ENCODE results near the gene TSEN34. TPM values are rescaled to one million over a fixed set of nuclear protein-coding genes. Genes with fewer than 3 reads are reported as not detected.
A peak's percentile ranks its signal among the peaks of the same experiment; 100 is the strongest.
"Not testable (repeated sequence)": the region's sequence is repeated elsewhere in the genome, so short reads cannot be mapped to it uniquely, and the experiment has no call there.

The TSEN34 gene
- total and polyA plus RNA-seq, 3 experiments from 2014 or later, result 22.4 to 38.2 (median 24.6) TPM

DNA sequence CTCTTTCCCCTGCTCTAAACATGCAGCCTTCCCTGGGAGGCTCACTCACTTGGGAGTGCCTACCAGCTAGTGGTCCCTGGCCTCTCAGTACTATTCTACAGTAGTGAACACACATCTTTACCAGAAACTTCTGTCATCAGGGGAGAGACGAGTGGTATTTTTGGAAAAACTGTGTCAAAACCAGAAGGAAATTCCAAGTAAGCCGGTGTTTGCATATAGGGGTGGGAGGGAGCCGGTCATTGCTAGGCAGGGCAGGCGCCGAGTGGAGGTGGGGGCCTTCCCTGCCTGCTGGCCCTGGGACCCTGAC is 16.5 kb downstream of the TSEN34 start:
- Mint-ChIP-seq H3K27ac (peak overlapping the region; percentile 34 to 89 (median 62)), H3K9me3 (no peaks in the 10 kb centered on the region), H3K27me3 (no peaks in the 10 kb centered on the region), H3K36me3 (peaks cover 0 to 63% (median 11%) of the 10 kb centered on the region in 3 donors), H3K4me1 (peaks cover 64 to 89% (median 75%) of the 10 kb centered on the region in 3 donors), H3K4me3 (peak overlapping the region in 3 of 7 donors; percentile 3 to 56 (median 28))
- POLR2A ChIA-PET, result no interaction called here
- no peaks in the 10 kb centered on the region for H3K9me3 ChIP-seq (ENCODE audit: low read length)
- H3K4me3 ChIP-seq (ENCODE audit: low read length), result no peak overlapping the region
- peaks cover 86% of the 10 kb centered on the region for H3K4me1 ChIP-seq (ENCODE audit: insufficient read depth, low read length)
- CTCF ChIA-PET, result interaction anchor here (1.2 to 2.1 kb wide), 2 partner anchors 19 to 35 kb away, joined by 4 to 5 read pairs; partner anchors contain the start of genes MBOAT7 and TMC4
- no peak for DNase-seq
- H3K27me3 ChIP-seq (ENCODE audit: insufficient read depth, low read length, poor library complexity, severe bottlenecking), result no peaks in the 10 kb centered on the region
- peaks cover 49% of the 10 kb centered on the region for H3K36me3 ChIP-seq (ENCODE audit: insufficient read depth, low read length)
- H3K27ac ChIP-seq (ENCODE audit: low read depth, low read length), result peak overlapping the region; percentile 14

DNA sequence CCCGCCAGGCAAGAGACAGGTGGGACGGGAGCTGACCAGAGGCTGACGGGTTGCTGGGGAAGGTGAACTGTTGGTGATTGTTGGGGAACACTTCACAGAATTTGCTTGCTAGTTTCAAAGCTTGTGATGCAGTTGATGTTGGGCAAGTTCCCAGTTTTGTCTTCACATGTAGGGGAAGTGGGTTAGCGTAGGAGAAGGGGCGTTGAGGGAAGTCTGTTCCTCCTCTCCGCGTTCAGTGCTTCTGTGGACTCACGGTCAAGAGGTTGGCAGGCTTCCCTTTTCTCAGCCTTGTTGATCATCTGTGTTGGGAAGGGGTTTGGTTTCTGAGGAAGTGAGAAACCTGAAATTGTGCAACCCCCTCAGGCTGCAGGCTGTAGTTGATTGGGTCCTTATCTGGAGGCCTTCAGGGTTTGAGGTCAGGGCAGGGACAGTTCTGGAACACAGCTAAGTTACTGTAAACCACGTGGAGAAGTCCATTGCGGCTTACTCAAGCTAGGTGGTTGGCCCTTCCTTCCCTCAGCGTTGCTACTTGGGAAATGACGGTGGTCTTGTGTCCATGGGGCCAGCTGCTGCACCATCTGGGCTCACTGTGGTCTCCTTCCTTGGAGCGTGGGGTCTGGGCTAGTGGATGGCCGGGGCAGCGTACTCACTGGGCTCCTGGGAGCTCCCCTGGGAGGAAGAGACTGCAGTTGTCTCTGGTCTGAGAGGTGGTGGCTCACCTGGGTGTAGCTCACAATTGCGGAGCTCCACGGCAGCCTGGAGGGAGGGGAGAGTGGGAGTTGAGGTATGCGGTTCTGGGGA is 17.1 kb downstream of the TSEN34 start:
- Mint-ChIP-seq H3K4me1 (peaks cover 58 to 83% (median 70%) of the 10 kb centered on the region in 3 donors), H3K9me3 (no peaks in the 10 kb centered on the region), H3K27ac (peak overlapping the region; percentile 34 to 94 (median 69)), H3K4me3 (peak overlapping the region; percentile 0 to 63 (median 32)), H3K27me3 (no peaks in the 10 kb centered on the region), H3K36me3 (peaks cover 0 to 58% (median 6%) of the 10 kb centered on the region in 3 donors)
- CTCF ChIA-PET, result interaction anchor here (1.2 kb wide), 1 partner anchor 35 kb away, joined by 4 read pairs; the partner anchor contains the start of gene TMC4
- Histone ChIP-seq H3K27me3 (ENCODE audit: insufficient read depth, low read length, poor library complexity, severe bottlenecking) (no peaks in the 10 kb centered on the region), H3K4me1 (ENCODE audit: insufficient read depth, low read length) (peaks cover 80% of the 10 kb centered on the region), H3K27ac (ENCODE audit: low read depth, low read length) (peak overlapping the region; percentile 57), H3K36me3 (ENCODE audit: insufficient read depth, low read length) (peaks cover 43% of the 10 kb centered on the region), H3K4me3 (ENCODE audit: low read length) (no peak overlapping the region), H3K9me3 (ENCODE audit: low read length) (no peaks in the 10 kb centered on the region)
- POLR2A ChIA-PET, result interaction anchor here (1.1 kb wide), 1 partner anchor 71 kb away, joined by 3 read pairs; the partner anchor contains the start of gene CNOT3
- DNase-seq, result peak in 1 of 5 donors; percentile 42

DNA sequence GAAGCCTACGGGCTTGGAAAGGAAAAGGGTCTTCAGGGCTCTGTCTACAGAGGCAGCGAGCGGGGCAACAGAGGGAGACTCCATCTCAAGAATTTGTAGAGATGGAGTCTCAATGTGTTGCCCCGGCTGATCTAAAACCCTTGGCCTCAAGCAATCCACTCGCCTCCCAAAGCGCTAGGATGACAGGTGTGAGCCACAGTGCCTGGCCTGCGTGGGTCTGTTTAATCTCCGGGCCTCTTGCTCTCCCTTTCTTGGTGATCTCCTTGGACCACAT is 17.6 kb downstream of the TSEN34 start:
- peak overlapping the region; percentile 57 for H3K27ac ChIP-seq (ENCODE audit: low read depth, low read length)
- no peak for DNase-seq

DNA sequence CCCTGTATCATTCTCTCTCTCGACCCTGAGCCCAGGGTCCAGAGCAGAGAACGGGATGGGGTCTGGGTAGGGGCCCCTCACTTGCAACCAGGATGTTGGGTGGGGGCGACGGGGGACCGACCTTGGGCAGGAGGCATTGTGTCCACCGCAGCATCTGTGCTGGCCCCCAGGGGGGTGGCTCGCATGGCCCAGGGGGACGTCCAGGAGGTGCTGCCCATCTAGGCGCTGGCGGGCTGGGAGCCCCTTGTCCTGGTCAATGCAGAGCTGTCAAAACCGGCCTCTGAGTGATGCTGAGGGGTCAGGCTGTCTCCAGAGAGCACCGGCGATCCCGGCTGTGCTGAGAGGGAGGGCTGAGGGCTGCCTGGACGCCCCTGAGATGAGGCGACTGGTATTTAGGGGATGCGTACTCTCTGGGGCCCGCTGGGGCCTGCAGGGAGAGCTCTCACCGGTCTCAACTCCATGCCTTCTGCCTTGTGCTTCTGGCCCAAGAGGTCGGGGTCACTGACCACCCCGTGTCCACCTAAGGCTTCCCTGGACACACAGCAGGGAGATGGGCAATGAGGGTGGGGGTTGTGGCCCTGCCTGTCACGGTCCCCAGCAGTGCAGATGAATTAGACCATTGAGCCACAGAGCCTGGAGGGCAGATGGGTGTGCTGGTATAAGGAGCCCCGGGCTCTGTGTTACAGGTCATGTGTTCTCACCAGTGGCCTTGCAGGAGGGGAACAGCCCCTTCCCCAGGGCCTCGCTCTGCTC is 18.1 kb downstream of the TSEN34 start:
- Mint-ChIP-seq H3K4me1 (peaks cover 50 to 72% (median 59%) of the 10 kb centered on the region in 3 donors), H3K27me3 (no peaks in the 10 kb centered on the region), H3K27ac (peak overlapping the region; percentile 43 to 99 (median 96)), H3K4me3 (peak overlapping the region in 3 of 7 donors; percentile 38 to 74 (median 56)), H3K9me3 (no peaks in the 10 kb centered on the region), H3K36me3 (peaks cover 0 to 48% (median 6%) of the 10 kb centered on the region in 3 donors)
- POLR2A ChIA-PET, result interaction anchor here (1.1 kb wide), 2 partner anchors 20 to 72 kb away, joined by 3 to 4 read pairs; partner anchors contain the start of genes CNOT3 and MBOAT7
- H3K4me3 ChIP-seq (ENCODE audit: low read length), result peak overlapping the region; percentile 0
- CTCF ChIA-PET, result interaction anchor here (1.2 kb wide), 1 partner anchor 20 kb away, joined by 3 read pairs; the partner anchor contains the start of gene MBOAT7
- no peaks in the 10 kb centered on the region for H3K9me3 ChIP-seq (ENCODE audit: low read length)
- H3K27me3 ChIP-seq (ENCODE audit: insufficient read depth, low read length, poor library complexity, severe bottlenecking), result no peaks in the 10 kb centered on the region
- peaks cover 36% of the 10 kb centered on the region for H3K36me3 ChIP-seq (ENCODE audit: insufficient read depth, low read length)
- DNase-seq, result no peak
- peak overlapping the region; percentile 57 for H3K27ac ChIP-seq (ENCODE audit: low read depth, low read length)
- peaks cover 70% of the 10 kb centered on the region for H3K4me1 ChIP-seq (ENCODE audit: insufficient read depth, low read length)

More for the DNA sequence above, 17.6 kb downstream of the TSEN34 start:
- ChIA-PET POLR2A (interaction anchor here (1.1 kb wide), 2 partner anchors 19 to 72 kb away, joined by 3 to 4 read pairs; partner anchors contain the start of genes CNOT3 and MBOAT7), CTCF (no interaction called here)
- Histone ChIP-seq H3K4me3 (ENCODE audit: low read length) (no peak overlapping the region), H3K36me3 (ENCODE audit: insufficient read depth, low read length) (peaks cover 39% of the 10 kb centered on the region), H3K27me3 (ENCODE audit: insufficient read depth, low read length, poor library complexity, severe bottlenecking) (no peaks in the 10 kb centered on the region), H3K4me1 (ENCODE audit: insufficient read depth, low read length) (peaks cover 75% of the 10 kb centered on the region), H3K9me3 (ENCODE audit: low read length) (no peaks in the 10 kb centered on the region)
- peaks cover 0 to 52% (median 6%) of the 10 kb centered on the region in 3 donors for H3K36me3 Mint-ChIP-seq
- peak overlapping the region in 4 of 7 donors; percentile 13 to 63 (median 42) for H3K4me3 Mint-ChIP-seq
- peaks cover 54 to 78% (median 65%) of the 10 kb centered on the region in 3 donors for H3K4me1 Mint-ChIP-seq
- no peaks in the 10 kb centered on the region for H3K27me3 Mint-ChIP-seq
- H3K27ac Mint-ChIP-seq, result peak overlapping the region in 6 of 8 donors; percentile 65 to 94 (median 69)
- no peaks in the 10 kb centered on the region for H3K9me3 Mint-ChIP-seq

DNA sequence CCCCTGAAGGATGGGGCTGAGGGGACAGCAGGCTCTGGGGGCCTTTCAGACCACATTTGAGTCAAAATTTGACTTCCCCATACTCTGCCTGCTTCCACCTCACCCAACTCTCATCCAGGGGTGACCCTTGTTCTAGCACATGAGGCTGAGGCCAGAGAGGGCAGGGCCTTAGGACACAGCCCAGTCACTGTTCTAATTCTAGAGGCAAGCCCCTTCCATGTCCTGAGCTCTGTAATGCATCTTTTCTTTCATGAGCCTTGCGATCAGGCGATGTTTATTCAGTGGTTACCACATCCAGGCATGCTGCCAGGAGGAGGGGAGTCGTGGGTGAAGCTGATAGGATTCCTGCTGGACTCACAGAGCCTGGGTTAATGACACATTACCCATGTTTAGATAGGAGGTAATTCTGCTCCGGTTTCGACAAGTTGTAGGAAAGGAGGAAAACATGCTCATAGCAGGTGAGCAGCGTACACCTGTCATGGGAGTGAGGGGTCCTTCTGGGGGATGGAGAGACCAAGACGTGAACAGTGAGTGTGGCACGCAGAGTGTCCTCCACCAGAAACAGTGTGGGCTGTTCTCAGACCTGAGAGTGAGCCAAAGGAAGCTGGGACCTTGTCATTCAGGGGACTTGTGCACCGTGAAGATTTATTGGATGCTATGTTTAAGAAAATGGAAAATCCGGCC is 18.8 kb downstream of the TSEN34 start:
- POLR2A ChIA-PET, result interaction anchor here (1.1 to 1.2 kb wide), 2 partner anchors 21 to 51 kb away, joined by 4 to 5 read pairs; partner anchors contain the start of genes LENG1 and MBOAT7
- no peaks in the 10 kb centered on the region for H3K27me3 Mint-ChIP-seq
- DNase-seq, result peak in 2 of 5 donors; percentile 21 to 67
- Histone ChIP-seq H3K36me3 (ENCODE audit: insufficient read depth, low read length) (peaks cover 29% of the 10 kb centered on the region), H3K27ac (ENCODE audit: low read depth, low read length) (peak overlapping the region; percentile 57), H3K27me3 (ENCODE audit: insufficient read depth, low read length, poor library complexity, severe bottlenecking) (no peaks in the 10 kb centered on the region), H3K4me1 (ENCODE audit: insufficient read depth, low read length) (peaks cover 62% of the 10 kb centered on the region), H3K4me3 (ENCODE audit: low read length) (peak overlapping the region; percentile 0), H3K9me3 (ENCODE audit: low read length) (no peaks in the 10 kb centered on the region)
- peak overlapping the region; percentile 35 to 87 (median 72) for H3K4me3 Mint-ChIP-seq
- H3K27ac Mint-ChIP-seq, result peak overlapping the region; percentile 78 to 99 (median 96)
- CTCF ChIA-PET, result interaction anchor here (1.2 kb wide), 1 partner anchor 21 kb away, joined by 3 read pairs; the partner anchor contains the start of gene MBOAT7
- H3K9me3 Mint-ChIP-seq, result no peaks in the 10 kb centered on the region
- peaks cover 0 to 41% (median 6%) of the 10 kb centered on the region in 3 donors for H3K36me3 Mint-ChIP-seq
- peaks cover 43 to 65% (median 52%) of the 10 kb centered on the region in 3 donors for H3K4me1 Mint-ChIP-seq

DNA sequence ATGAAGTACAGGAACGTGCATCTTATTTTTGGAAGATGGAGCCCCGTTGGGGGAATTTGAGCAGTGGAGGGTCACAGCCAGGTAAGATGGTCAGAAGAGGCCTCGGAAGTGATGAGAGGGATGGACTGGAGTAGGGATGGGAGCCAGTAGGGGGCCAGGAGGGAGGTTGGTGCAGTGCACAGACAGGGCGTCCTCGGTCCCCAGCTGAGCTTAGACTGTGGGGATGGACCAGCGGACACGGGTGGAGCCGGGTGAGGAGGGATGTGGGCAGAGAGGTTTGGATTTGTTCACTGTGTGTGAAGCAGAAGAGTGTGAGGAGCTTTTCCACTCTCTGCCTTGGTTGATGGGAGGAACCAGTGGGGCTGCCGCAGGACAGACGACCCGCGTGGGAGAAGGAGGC is 20.1 kb downstream of the TSEN34 start:
- Histone ChIP-seq H3K27me3 (ENCODE audit: insufficient read depth, low read length, poor library complexity, severe bottlenecking) (no peaks in the 10 kb centered on the region), H3K4me3 (ENCODE audit: low read length) (no peak overlapping the region), H3K27ac (ENCODE audit: low read depth, low read length) (peak overlapping the region; percentile 57), H3K9me3 (ENCODE audit: low read length) (no peaks in the 10 kb centered on the region), H3K4me1 (ENCODE audit: insufficient read depth, low read length) (peaks cover 50% of the 10 kb centered on the region), H3K36me3 (ENCODE audit: insufficient read depth, low read length) (peaks cover 21% of the 10 kb centered on the region)
- Mint-ChIP-seq H3K27me3 (no peaks in the 10 kb centered on the region), H3K9me3 (no peaks in the 10 kb centered on the region), H3K27ac (peak overlapping the region; percentile 78 to 99 (median 96)), H3K4me1 (peaks cover 37 to 52% (median 49%) of the 10 kb centered on the region in 3 donors), H3K4me3 (peak overlapping the region; percentile 2 to 72 (median 29)), H3K36me3 (peaks cover 0 to 28% (median 6%) of the 10 kb centered on the region in 3 donors)
- DNase-seq, result no peak
- CTCF ChIA-PET, result interaction anchor here (1.2 to 1.7 kb wide), 5 partner anchors 8 to 55 kb away, joined by 3 to 6 read pairs (median 3); partner anchors contain the start of genes MBOAT7 and TSEN34
- POLR2A ChIA-PET, result interaction anchor here (0.8 to 1.2 kb wide), 4 partner anchors 21 to 96 kb away, joined by 3 to 5 read pairs (median 4); partner anchors contain the start of genes LENG1, MBOAT7, PRPF31 and TFPT

DNA sequence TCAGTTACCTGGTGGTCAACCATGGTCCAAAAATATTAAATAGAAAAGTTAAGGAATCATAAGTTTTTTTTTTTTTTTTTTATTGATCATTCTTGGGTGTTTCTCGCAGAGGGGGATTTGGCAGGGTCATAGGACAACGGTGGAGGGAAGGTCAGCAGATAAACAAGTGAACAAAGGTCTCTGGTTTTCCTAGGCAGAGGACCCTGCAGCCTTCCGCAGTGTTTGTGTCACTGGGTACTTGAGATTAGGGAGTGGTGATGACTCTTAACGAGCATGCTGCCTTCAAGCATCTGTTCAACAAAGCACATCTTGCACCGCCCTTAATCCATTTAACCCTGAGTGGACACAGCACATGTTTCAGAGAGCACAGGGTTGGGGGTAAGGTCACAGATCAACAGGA is 23.1 kb downstream of the TSEN34 start:
- POLR2A ChIA-PET, result not testable (repeated sequence)
- H3K27ac Mint-ChIP-seq, result peak overlapping the region in 1 of 8 donors; percentile 46

More for the DNA sequence above, 23.1 kb downstream of the TSEN34 start:
- H3K9me3 Mint-ChIP-seq; H3K27me3 ChIP-seq (ENCODE audit: insufficient read depth, low read length, poor library complexity, severe bottlenecking); H3K9me3 ChIP-seq (ENCODE audit: low read length); H3K27ac ChIP-seq (ENCODE audit: low read depth, low read length); H3K4me3 ChIP-seq (ENCODE audit: low read length); H3K36me3 ChIP-seq (ENCODE audit: insufficient read depth, low read length); H3K36me3 Mint-ChIP-seq; H3K4me3 Mint-ChIP-seq; H3K27me3 Mint-ChIP-seq; DNase-seq; CTCF ChIA-PET: not testable (repeated sequence)
- H3K4me1 ChIP-seq (ENCODE audit: insufficient read depth, low read length), result peaks cover 22% of the 10 kb centered on the region
- H3K4me1 Mint-ChIP-seq, result peaks cover 22 to 23% (median 22%) of the 10 kb centered on the region in 3 donors
